ENCODE results near the gene NT5C3A.
"Not testable (repeated sequence)": the region's sequence is repeated elsewhere in the genome, so short reads cannot be mapped to it uniquely, and the experiment has no call there.

The NT5C3A gene

GRCh38 chr7:33062023-33062781 lies at the start of gene NT5C3A:
Gene NT5C3A (minus strand): TSS chr7:33062776. CDS start chr7:33062705, 71 bp downstream.
- DNase-seq (ENCODE audit: low read depth in 2 of 2), result no peak

GRCh38 chr7:33111614-33112013 lies 49.0 kb upstream of the NT5C3A start:
- no peak for DNase-seq (ENCODE audit: low read depth in 2 of 2)

- DNase-seq (ENCODE audit: low read depth in 2 of 2), result no peak
Measured at GRCh38 chr7:33109758-33110238, 47.2 kb upstream of the NT5C3A start.

GRCh38 chr7:33109005-33109757 lies 46.6 kb upstream of the NT5C3A start, which contains the start of gene RP9:
Gene RP9 (minus strand): TSS chr7:33109404. CDS start chr7:33109372, 32 bp downstream.
- DNase-seq (ENCODE audit: low read depth in 2 of 2), result peak; percentile 41 to 63

GRCh38 chr7:33108554-33109004 lies 46.0 kb upstream of the NT5C3A start:
- no peak for DNase-seq (ENCODE audit: low read depth in 2 of 2)

- no peak for DNase-seq (ENCODE audit: low read depth in 2 of 2)
Measured at GRCh38 chr7:33107136-33108066, 44.8 kb upstream of the NT5C3A start.

- no peak for DNase-seq (ENCODE audit: low read depth in 2 of 2)
Measured at GRCh38 chr7:33101906-33102305, 39.3 kb upstream of the NT5C3A start.

- no peak for DNase-seq (ENCODE audit: low read depth in 2 of 2)
Measured at GRCh38 chr7:33100770-33101169, 38.2 kb upstream of the NT5C3A start.

- DNase-seq (ENCODE audit: low read depth in 2 of 2), result no peak
Measured at GRCh38 chr7:33099154-33099940, 36.8 kb upstream of the NT5C3A start.

- not testable (repeated sequence) for DNase-seq (ENCODE audit: low read depth in 2 of 2)
Measured at GRCh38 chr7:33094745-33095275, 32.2 kb upstream of the NT5C3A start.

GRCh38 chr7:33093266-33093665 lies 30.7 kb upstream of the NT5C3A start:
- DNase-seq (ENCODE audit: low read depth in 2 of 2), result no peak

GRCh38 chr7:33091641-33092191 lies 29.1 kb upstream of the NT5C3A start:
- no peak for DNase-seq (ENCODE audit: low read depth in 2 of 2)

- no peak for DNase-seq (ENCODE audit: low read depth in 2 of 2)
Measured at GRCh38 chr7:33091111-33091531, 28.5 kb upstream of the NT5C3A start.

- DNase-seq (ENCODE audit: low read depth in 2 of 2), result no peak
Measured at GRCh38 chr7:33089142-33089541, 26.6 kb upstream of the NT5C3A start.

GRCh38 chr7:33087858-33088257 lies 25.3 kb upstream of the NT5C3A start:
- no peak for DNase-seq (ENCODE audit: low read depth in 2 of 2)

- DNase-seq (ENCODE audit: low read depth in 2 of 2), result no peak
Measured at GRCh38 chr7:33087356-33087755, 24.8 kb upstream of the NT5C3A start.

GRCh38 chr7:33079763-33080690 lies 17.5 kb upstream of the NT5C3A start:
- no peak for DNase-seq (ENCODE audit: low read depth in 2 of 2)

GRCh38 chr7:33079096-33079495 lies 16.5 kb upstream of the NT5C3A start:
- DNase-seq (ENCODE audit: low read depth in 2 of 2), result no peak

GRCh38 chr7:33076737-33077136 lies 14.2 kb upstream of the NT5C3A start:
- DNase-seq (ENCODE audit: low read depth in 2 of 2), result no peak

Measured in stimulated activated CD8-positive, alpha-beta memory T cell treated with anti-CD3 and anti-CD28 coated beads, Interleukin-2, amount 100 ng/mL, for 1 hour (primary cell).